Endothelial cell of umbilical vein (primary cell): ENCODE data around the gene CALCR. TPM values are rescaled to one million over a fixed set of nuclear protein-coding genes. Genes with fewer than 3 reads are reported as not detected.
"Not testable (repeated sequence)": the region's sequence is repeated elsewhere in the genome, so short reads cannot be mapped to it uniquely, and the experiment has no call there.

ENCODE experiments used
- BruUV-seq: library from RNA; stranded (reverse); fragments of 400-500 nt; replicated peaks from 2 replicates; lab custom pipeline; 2021; lab: Mats Ljungman, UMichigan
- CTCF ChIA-PET: fragments of 300-600, 350-600 bp; sonication (Branson Sonifier 250); formaldehyde crosslinking; loops from one replicate; lab custom pipeline; 2021; ENCODE audit warnings: antibody characterized with exemption, inconsistent platforms; lab: Charles Lee
- POLR2A ChIA-PET: fragments of 300-600, 350-600 bp; sonication (Branson Sonifier 250); formaldehyde crosslinking; loops from one replicate; lab custom pipeline; 2021; ENCODE audit warnings: antibody characterized with exemption, inconsistent platforms; lab: Charles Lee
- DNase-seq: peaks from one replicate; pipeline ENCODE4 v3.0.0-alpha.2; 2011; ENCODE audit warnings: low read depth, low spot score
- FAIRE-seq: peaks from 2 replicates; lab custom pipeline; 2011; peaks lifted over from hg19 to GRCh38; lab: Jason Lieb, UNC
- H2AFZ ChIP-seq: 2 replicates; pipeline ENCODE4 v1.6.0; 2012; ENCODE audit warnings: low read depth, low read length, control low read depth, inconsistent platforms
- H3K27ac ChIP-seq: 2 replicates; pipeline ENCODE4 v1.5.1; 2011; ENCODE audit warnings: low read depth, mild to moderate bottlenecking, control low read depth, low read length, moderate library complexity; ENCODE audit not compliant: insufficient read depth
- H3K27me3 ChIP-seq, 2 experiments: 2 replicates each; pipeline versions ENCODE4 v1.6.0 to v1.6.1; 2011; ENCODE audit warnings: low read length in 2 of 2, mixed read lengths in 1 of 2; ENCODE audit not compliant: control insufficient read depth in 2 of 2, insufficient read depth in 2 of 2
- H3K36me3 ChIP-seq, 2 experiments: 2 replicates in 1 of 2; 3 replicates in 1 of 2; pipeline ENCODE4 v1.5.1; 2011; ENCODE audit warnings: low read length in 2 of 2, mild to moderate bottlenecking in 1 of 2, moderate library complexity in 1 of 2; ENCODE audit not compliant: control insufficient read depth in 2 of 2, insufficient read depth in 2 of 2; ENCODE audit errors: extremely low read depth in 1 of 2
- H3K4me1 ChIP-seq: 3 replicates; pipeline ENCODE4 v1.5.1; 2011; ENCODE audit warnings: mild to moderate bottlenecking, low read length; ENCODE audit not compliant: control insufficient read depth, insufficient read depth; ENCODE audit errors: extremely low read depth
- H3K4me2 ChIP-seq: 2 replicates; pipeline ENCODE4 v1.6.1; 2011; ENCODE audit warnings: low read length, control low read depth, mixed read lengths; ENCODE audit not compliant: insufficient read depth
- H3K4me3 ChIP-seq, 3 experiments: fragments of 200-600 bp in 1 of 3; sonication (generic), shearing (Covaris generic) in 1 of 3; replicated peaks in 1 of 3; 2 replicates each; pipeline ENCODE4 v1.5.1; 2011 to 2016; ENCODE audit warnings: control low read depth in 3 of 3, low read length in 3 of 3, mild to moderate bottlenecking in 2 of 3, inconsistent platforms in 1 of 3, low read depth in 1 of 3, moderate library complexity in 1 of 3; ENCODE audit not compliant: insufficient read depth in 1 of 3
- H3K79me2 ChIP-seq: 2 replicates; pipeline ENCODE4 v1.6.0; 2012; ENCODE audit warnings: low read length, inconsistent platforms; ENCODE audit not compliant: control insufficient read depth, insufficient read depth
- H3K9ac ChIP-seq: replicated peaks from 2 replicates; pipeline ENCODE3; 2011; ENCODE audit warnings: low read length, control low read depth; ENCODE audit not compliant: insufficient read depth; ENCODE audit errors: extremely low read depth
- H3K9me1 ChIP-seq: replicated peaks from 3 replicates; pipeline ENCODE4 v1.6.0; 2011; ENCODE audit warnings: mild to moderate bottlenecking, low read length; ENCODE audit not compliant: control insufficient read depth, insufficient read depth; ENCODE audit errors: extremely low read depth
- H3K9me3 ChIP-seq: replicated peaks from 2 replicates; pipeline ENCODE4 v1.5.1; 2012; ENCODE audit warnings: low read length, inconsistent platforms; ENCODE audit not compliant: control insufficient read depth, insufficient read depth
- H4K20me1 ChIP-seq: replicated peaks from 2 replicates; pipeline ENCODE3; 2011; ENCODE audit warnings: mild to moderate bottlenecking, low read length; ENCODE audit not compliant: control insufficient read depth, insufficient read depth; ENCODE audit errors: extremely low read depth
- CTCF ChIP-seq, 2 donors: IDR thresholded peaks; 1 replicate in 1 of 2; 2 replicates in 1 of 2; pipeline ENCODE4 v1.5.1; 2011; ENCODE audit warnings: low read length in 2 of 2, mild to moderate bottlenecking in 2 of 2, moderate library complexity in 2 of 2, control low read depth in 1 of 2, inconsistent platforms in 1 of 2, low read depth in 1 of 2; ENCODE audit not compliant: insufficient read depth in 1 of 2; ENCODE audit errors: extremely low read depth in 1 of 2
- EZH2 ChIP-seq: IDR thresholded peaks from 2 replicates; pipeline ENCODE4 v1.6.1; 2012; ENCODE audit warnings: borderline replicate concordance, low read depth, mild to moderate bottlenecking, moderate library complexity, low read length, inconsistent platforms; ENCODE audit not compliant: severe bottlenecking
- FOS ChIP-seq: IDR thresholded peaks from 2 replicates; pipeline ENCODE4 v1.6.1; 2011; ENCODE audit warnings: mild to moderate bottlenecking, low read length, moderate library complexity, borderline replicate concordance; ENCODE audit not compliant: insufficient read depth
- GATA2 ChIP-seq: IDR thresholded peaks from 2 replicates; pipeline ENCODE4 v1.7.0; 2011; ENCODE audit warnings: low read depth, mild to moderate bottlenecking, moderate library complexity, mixed read lengths, low read length; ENCODE audit not compliant: insufficient read length, insufficient read depth
- JUN ChIP-seq: IDR thresholded peaks from 2 replicates; pipeline ENCODE4 v1.6.1; 2011; ENCODE audit warnings: borderline replicate concordance, low read depth; ENCODE audit not compliant: insufficient read length, insufficient read depth
- MAX ChIP-seq: IDR thresholded peaks from 2 replicates; pipeline ENCODE4 v1.6.1; 2011; ENCODE audit not compliant: insufficient read depth, insufficient read length
- MYC ChIP-seq: IDR thresholded peaks from one replicate; pipeline ENCODE4 v1.6.1; 2011; ENCODE audit warnings: mild to moderate bottlenecking, low read depth, low read length
- POLR2A ChIP-seq: IDR thresholded peaks from 2 replicates; pipeline ENCODE4 v1.6.1; 2012; ENCODE audit warnings: low read depth, mild to moderate bottlenecking, control low read depth, low read length
- POLR2AphosphoS5 ChIP-seq: IDR thresholded peaks from 2 replicates; pipeline ENCODE4 v1.6.1; 2012; ENCODE audit warnings: low read depth, mild to moderate bottlenecking, control low read depth, low read length, moderate library complexity; ENCODE audit not compliant: insufficient read depth
- dilution Hi-C: fragments of 300-500 bp; cut with MboI; formaldehyde crosslinking; loops from one replicate; pipeline ENCODE4 v1.15.0; 2019; ENCODE audit warnings: low sequenced_read_pairs; ENCODE audit not compliant: extremely low pct_ligation_motif_present
- intact Hi-C: fragments of 100-400 bp; cut with micrococcal nuclease; formaldehyde crosslinking; loops from one replicate; pipeline ENCODE4 v1.10.0; 2022
- polyA plus RNA-seq, 4 experiments: library from polyadenylated mRNA; depleted of rRNA in 3 of 4; stranded (reverse) in 3 of 4; unstranded in 1 of 4; fragments of >200 nt; gene quantifications; 2 replicates each; pipeline versions ENCODE4 v1.2.1 to v1.2.3, GENCODE V29; 2011 to 2012; ENCODE audit warnings: missing spikeins in 1 of 4
- total RNA-seq: library from RNA; stranded (reverse); gene quantifications from 2 replicates; pipeline ENCODE4 v1.2.3, GENCODE V29; 2021

Gene CALCR
- total and polyA plus RNA-seq, 2 donors (not counting 3 experiments of a cell fraction or from before 2014, with no cell fraction given), result not detected

- Histone ChIP-seq H3K4me1 (no peaks in the 10 kb centered on the region), H3K27ac (no peak overlapping the region), H3K79me2 (no peaks in the 10 kb centered on the region), H2AFZ (no peak overlapping the region), H3K9ac (no peak overlapping the region), H3K9me1 (no peaks in the 10 kb centered on the region), H3K9me3 (no peaks in the 10 kb centered on the region), H3K27me3 (peaks cover 0 to 2% of the 10 kb centered on the region in 2 experiments), H3K36me3 (no peaks in the 10 kb centered on the region), H3K4me3 (no peak overlapping the region), H4K20me1 (no peaks in the 10 kb centered on the region), H3K4me2 (no peak overlapping the region)
- dilution Hi-C loops, result no loop called here
- ChIA-PET CTCF (no interaction called here), POLR2A (no interaction called here)
- DNase-seq (no peak), FAIRE-seq (no peak)
- no peak for TF ChIP-seq FOS
- intact Hi-C loops, result no loop called here
- BruUV-seq, result no TSS peak
These were observed 65.2 kb downstream of the CALCR start for GRCh38 chr7:93509303-93509702.

- no peak for FAIRE-seq
- POLR2A ChIA-PET, result no interaction called here
These were observed 71.4 kb downstream of the CALCR start for GRCh38 chr7:93503088-93503487.

GRCh38 chr7:93491860-93492259 lies 82.7 kb downstream of the CALCR start:
- H3K27me3 ChIP-seq, result peaks cover 0 to 11% of the 10 kb centered on the region in 2 experiments
- BruUV-seq, dilution Hi-C loops, FAIRE-seq, DNase-seq, H4K20me1 ChIP-seq, H3K27ac ChIP-seq, H3K9me3 ChIP-seq, H3K79me2 ChIP-seq, POLR2A ChIA-PET, H3K4me2 ChIP-seq, H3K4me3 ChIP-seq, H3K9me1 ChIP-seq, H3K36me3 ChIP-seq, H3K9ac ChIP-seq, CTCF ChIA-PET, H2AFZ ChIP-seq, intact Hi-C loops, H3K4me1 ChIP-seq: not testable (repeated sequence)

More at GRCh38 chr7:93503088-93503487, 71.4 kb downstream of the CALCR start:
- BruUV-seq, result no TSS peak
- Histone ChIP-seq H3K27me3 (peaks cover 0 to 3% of the 10 kb centered on the region in 2 experiments), H3K27ac (no peak overlapping the region), H3K9ac (no peak overlapping the region), H3K9me1 (no peaks in the 10 kb centered on the region), H3K36me3 (no peaks in the 10 kb centered on the region), H3K79me2 (no peaks in the 10 kb centered on the region), H3K4me1 (no peaks in the 10 kb centered on the region), H2AFZ (no peak overlapping the region), H4K20me1 (no peaks in the 10 kb centered on the region), H3K9me3 (no peaks in the 10 kb centered on the region), H3K4me2 (no peak overlapping the region), H3K4me3 (no peak overlapping the region)
- dilution Hi-C loops (no loop called here), intact Hi-C loops (no loop called here)
- no peak for DNase-seq
- no peak for TF ChIP-seq JUN
- TF ChIP-seq POLR2A, result no peak
- no peak for TF ChIP-seq CTCF (IDR thresholded peaks at IDR 0.05; ENCODE audit: extremely low read depth in 1 of 2, insufficient read depth in 1 of 2, low read depth in 1 of 2, low read length in 2 of 2)
- TF ChIP-seq MAX, result no peak
- no peak for TF ChIP-seq GATA2
- TF ChIP-seq MYC, result no peak
- TF ChIP-seq POLR2AphosphoS5, result no peak
- TF ChIP-seq FOS, result no peak
- no peak for TF ChIP-seq EZH2
- CTCF ChIA-PET, result no interaction called here
